Loucy (cell line): Measurements from ENCODE around the gene MAGEC3.

Experiments used
- EZH2phosphoT487 ChIP-seq: fragments of 200-600 bp; IDR thresholded peaks from 2 replicates; pipeline ENCODE4 v1.6.1; 2018; ENCODE audit warnings: antibody characterized with exemption, mild to moderate bottlenecking, moderate library complexity, borderline replicate concordance
- TF ChIP-seq, protein P1 (sequence below): fragments of 200-600 bp; sonication (generic); conservative IDR thresholded peaks from 2 replicates; pipeline ENCODE4 v1.5.1; 2014; ENCODE audit warnings: mild to moderate bottlenecking, antibody characterized with exemption, low read length

GRCh38 chrX:141924293-141924692 is 86.2 kb downstream of the MAGEC3 start:
- TF ChIP-seq, protein P1, sequence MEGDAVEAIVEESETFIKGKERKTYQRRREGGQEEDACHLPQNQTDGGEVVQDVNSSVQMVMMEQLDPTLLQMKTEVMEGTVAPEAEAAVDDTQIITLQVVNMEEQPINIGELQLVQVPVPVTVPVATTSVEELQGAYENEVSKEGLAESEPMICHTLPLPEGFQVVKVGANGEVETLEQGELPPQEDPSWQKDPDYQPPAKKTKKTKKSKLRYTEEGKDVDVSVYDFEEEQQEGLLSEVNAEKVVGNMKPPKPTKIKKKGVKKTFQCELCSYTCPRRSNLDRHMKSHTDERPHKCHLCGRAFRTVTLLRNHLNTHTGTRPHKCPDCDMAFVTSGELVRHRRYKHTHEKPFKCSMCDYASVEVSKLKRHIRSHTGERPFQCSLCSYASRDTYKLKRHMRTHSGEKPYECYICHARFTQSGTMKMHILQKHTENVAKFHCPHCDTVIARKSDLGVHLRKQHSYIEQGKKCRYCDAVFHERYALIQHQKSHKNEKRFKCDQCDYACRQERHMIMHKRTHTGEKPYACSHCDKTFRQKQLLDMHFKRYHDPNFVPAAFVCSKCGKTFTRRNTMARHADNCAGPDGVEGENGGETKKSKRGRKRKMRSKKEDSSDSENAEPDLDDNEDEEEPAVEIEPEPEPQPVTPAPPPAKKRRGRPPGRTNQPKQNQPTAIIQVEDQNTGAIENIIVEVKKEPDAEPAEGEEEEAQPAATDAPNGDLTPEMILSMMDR: no peak
- no peak for TF ChIP-seq EZH2phosphoT487
